ENCODE results near the gene TTC28.

Gene TTC28

GRCh38 chr22:28015676-28016601 lies 663.7 kb downstream of the TTC28 start:
- Histone ChIP-seq H3K27ac (ENCODE audit: insufficient read depth, low read length, poor library complexity, severe bottlenecking) (no peak overlapping the region), H3K36me3 (ENCODE audit: control insufficient read depth, insufficient read depth, low read length) (no peaks in the 10 kb centered on the region), H3K9me3 (ENCODE audit: control insufficient read depth, low read length) (no peaks in the 10 kb centered on the region), H3K4me1 (ENCODE audit: control insufficient read depth, insufficient read depth, low read length, poor library complexity, severe bottlenecking) (no peaks in the 10 kb centered on the region), H3K27me3 (replicated peaks; ENCODE audit: control insufficient read depth, insufficient read depth, low read length, poor library complexity, severe bottlenecking) (no peaks in the 10 kb centered on the region), H3K4me3 (ENCODE audit: insufficient read depth, low read depth, low read length, poor library complexity, severe bottlenecking) (no peak overlapping the region)
- no peak for DNase-seq

- Histone ChIP-seq H3K36me3 (ENCODE audit: control insufficient read depth, insufficient read depth, low read length) (no peaks in the 10 kb centered on the region), H3K27me3 (replicated peaks; ENCODE audit: control insufficient read depth, insufficient read depth, low read length, poor library complexity, severe bottlenecking) (no peaks in the 10 kb centered on the region), H3K4me3 (ENCODE audit: insufficient read depth, low read depth, low read length, poor library complexity, severe bottlenecking) (no peak overlapping the region), H3K27ac (ENCODE audit: insufficient read depth, low read length, poor library complexity, severe bottlenecking) (no peak overlapping the region), H3K9me3 (ENCODE audit: control insufficient read depth, low read length) (no peaks in the 10 kb centered on the region), H3K4me1 (ENCODE audit: control insufficient read depth, insufficient read depth, low read length, poor library complexity, severe bottlenecking) (no peaks in the 10 kb centered on the region)
- no peak for DNase-seq
Measured at GRCh38 chr22:28015046-28015425, 664.6 kb downstream of the TTC28 start.

GRCh38 chr22:28014211-28015045 lies 665.2 kb downstream of the TTC28 start:
- H3K36me3 ChIP-seq (ENCODE audit: control insufficient read depth, insufficient read depth, low read length): no peaks in the 10 kb centered on the region
- no peak overlapping the region for H3K4me3 ChIP-seq (ENCODE audit: insufficient read depth, low read depth, low read length, poor library complexity, severe bottlenecking)
- no peaks in the 10 kb centered on the region for H3K9me3 ChIP-seq (ENCODE audit: control insufficient read depth, low read length)
- H3K27me3 ChIP-seq (replicated peaks; ENCODE audit: control insufficient read depth, insufficient read depth, low read length, poor library complexity, severe bottlenecking): no peaks in the 10 kb centered on the region
- no peaks in the 10 kb centered on the region for H3K4me1 ChIP-seq (ENCODE audit: control insufficient read depth, insufficient read depth, low read length, poor library complexity, severe bottlenecking)
- no peak overlapping the region for H3K27ac ChIP-seq (ENCODE audit: insufficient read depth, low read length, poor library complexity, severe bottlenecking)
- no peak for DNase-seq

DNA sequence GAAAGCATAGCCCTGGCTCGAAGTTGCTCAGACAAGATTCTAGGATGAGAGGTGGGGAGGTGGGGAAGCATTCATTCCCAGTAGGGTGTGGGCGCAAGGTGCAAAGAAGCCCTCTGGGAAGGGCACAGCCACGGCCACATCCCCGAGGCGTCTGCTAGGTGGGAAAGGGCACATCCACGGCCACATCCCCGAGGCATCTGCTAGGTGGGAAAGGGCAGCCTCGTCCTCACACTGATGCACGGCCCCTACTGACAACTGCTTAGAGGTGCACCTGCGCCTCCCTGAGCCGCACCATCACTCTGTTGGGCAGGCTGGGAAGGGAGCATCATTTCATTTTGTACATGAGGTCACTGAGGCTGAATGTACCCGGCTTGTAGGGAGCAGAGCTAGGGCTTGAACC lies 666.0 kb downstream of the TTC28 start:
- DNase-seq: no peak
- Histone ChIP-seq H3K27ac (ENCODE audit: insufficient read depth, low read length, poor library complexity, severe bottlenecking) (no peak overlapping the region), H3K4me3 (ENCODE audit: insufficient read depth, low read depth, low read length, poor library complexity, severe bottlenecking) (no peak overlapping the region), H3K4me1 (ENCODE audit: control insufficient read depth, insufficient read depth, low read length, poor library complexity, severe bottlenecking) (no peaks in the 10 kb centered on the region), H3K9me3 (ENCODE audit: control insufficient read depth, low read length) (no peaks in the 10 kb centered on the region), H3K27me3 (replicated peaks; ENCODE audit: control insufficient read depth, insufficient read depth, low read length, poor library complexity, severe bottlenecking) (no peaks in the 10 kb centered on the region), H3K36me3 (ENCODE audit: control insufficient read depth, insufficient read depth, low read length) (no peaks in the 10 kb centered on the region)

DNA sequence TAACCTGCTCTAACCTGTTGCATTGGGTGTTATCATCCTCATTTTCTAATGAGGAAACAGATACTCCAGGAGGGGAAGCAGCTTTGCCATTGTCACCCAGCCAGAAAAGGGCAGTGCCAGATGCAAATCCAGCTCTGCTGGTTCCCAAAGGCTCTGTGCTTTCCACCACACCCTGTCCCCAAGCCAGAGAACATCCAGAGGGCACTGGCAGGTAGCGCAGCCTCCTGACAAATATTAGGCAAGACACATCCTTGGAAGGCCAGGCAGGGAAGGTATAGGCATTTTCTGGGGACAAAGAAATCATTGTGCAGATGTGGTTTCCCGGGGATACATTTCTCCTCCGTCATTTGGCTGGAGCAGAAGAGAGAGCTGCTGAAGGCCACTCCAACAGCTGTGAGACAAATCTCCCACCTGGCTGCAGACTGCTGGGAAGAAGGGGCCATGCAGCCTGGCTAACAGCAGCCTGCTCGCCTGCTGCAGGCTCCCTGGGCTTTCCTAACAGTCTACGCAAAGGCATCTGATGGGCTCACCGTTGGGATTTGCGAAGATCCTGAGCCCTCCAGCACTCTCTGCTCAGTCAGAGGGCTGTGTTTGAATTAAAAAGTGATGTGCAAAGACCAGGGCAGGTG lies 666.7 kb downstream of the TTC28 start:
- Histone ChIP-seq H3K4me1 (ENCODE audit: control insufficient read depth, insufficient read depth, low read length, poor library complexity, severe bottlenecking) (no peaks in the 10 kb centered on the region), H3K36me3 (ENCODE audit: control insufficient read depth, insufficient read depth, low read length) (no peaks in the 10 kb centered on the region), H3K27me3 (replicated peaks; ENCODE audit: control insufficient read depth, insufficient read depth, low read length, poor library complexity, severe bottlenecking) (no peaks in the 10 kb centered on the region), H3K27ac (ENCODE audit: insufficient read depth, low read length, poor library complexity, severe bottlenecking) (no peak overlapping the region), H3K4me3 (ENCODE audit: insufficient read depth, low read depth, low read length, poor library complexity, severe bottlenecking) (no peak overlapping the region), H3K9me3 (ENCODE audit: control insufficient read depth, low read length) (no peaks in the 10 kb centered on the region)
- no peak for DNase-seq

- no peaks in the 10 kb centered on the region for H3K27me3 ChIP-seq (replicated peaks; ENCODE audit: control insufficient read depth, insufficient read depth, low read length, poor library complexity, severe bottlenecking)
- no peak overlapping the region for H3K27ac ChIP-seq (ENCODE audit: insufficient read depth, low read length, poor library complexity, severe bottlenecking)
- peak; percentile 34 to 56 (median 40) for DNase-seq
- no peaks in the 10 kb centered on the region for H3K36me3 ChIP-seq (ENCODE audit: control insufficient read depth, insufficient read depth, low read length)
- H3K4me1 ChIP-seq (ENCODE audit: control insufficient read depth, insufficient read depth, low read length, poor library complexity, severe bottlenecking): no peaks in the 10 kb centered on the region
- H3K4me3 ChIP-seq (ENCODE audit: insufficient read depth, low read depth, low read length, poor library complexity, severe bottlenecking): no peak overlapping the region
- H3K9me3 ChIP-seq (ENCODE audit: control insufficient read depth, low read length): no peaks in the 10 kb centered on the region
Measured at GRCh38 chr22:28009272-28009827, 670.3 kb downstream of the TTC28 start.

DNA sequence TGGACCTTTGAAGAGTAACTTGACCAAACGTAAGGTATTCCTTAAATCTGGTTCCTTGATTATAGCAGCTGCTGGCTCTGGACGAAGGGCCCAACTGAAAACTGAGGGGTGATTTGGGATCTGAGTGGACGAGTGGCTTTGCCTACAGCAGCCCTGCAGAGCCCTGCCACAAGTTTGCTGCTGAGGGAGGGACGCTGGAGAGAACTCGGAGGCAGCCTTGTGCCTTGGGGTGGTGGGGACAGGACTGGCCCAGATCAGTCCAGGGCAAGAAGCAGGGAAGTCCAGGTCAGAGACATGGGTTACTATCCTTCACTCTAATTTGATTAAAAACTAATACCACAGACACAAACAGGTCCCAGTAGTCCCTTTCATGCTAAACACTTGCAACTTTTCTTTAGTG lies 671.0 kb downstream of the TTC28 start:
- Histone ChIP-seq H3K36me3 (ENCODE audit: control insufficient read depth, insufficient read depth, low read length) (no peaks in the 10 kb centered on the region), H3K4me3 (ENCODE audit: insufficient read depth, low read depth, low read length, poor library complexity, severe bottlenecking) (no peak overlapping the region), H3K27ac (ENCODE audit: insufficient read depth, low read length, poor library complexity, severe bottlenecking) (no peak overlapping the region), H3K4me1 (ENCODE audit: control insufficient read depth, insufficient read depth, low read length, poor library complexity, severe bottlenecking) (no peaks in the 10 kb centered on the region), H3K27me3 (replicated peaks; ENCODE audit: control insufficient read depth, insufficient read depth, low read length, poor library complexity, severe bottlenecking) (no peaks in the 10 kb centered on the region), H3K9me3 (ENCODE audit: control insufficient read depth, low read length) (no peaks in the 10 kb centered on the region)
- DNase-seq: no peak

DNA sequence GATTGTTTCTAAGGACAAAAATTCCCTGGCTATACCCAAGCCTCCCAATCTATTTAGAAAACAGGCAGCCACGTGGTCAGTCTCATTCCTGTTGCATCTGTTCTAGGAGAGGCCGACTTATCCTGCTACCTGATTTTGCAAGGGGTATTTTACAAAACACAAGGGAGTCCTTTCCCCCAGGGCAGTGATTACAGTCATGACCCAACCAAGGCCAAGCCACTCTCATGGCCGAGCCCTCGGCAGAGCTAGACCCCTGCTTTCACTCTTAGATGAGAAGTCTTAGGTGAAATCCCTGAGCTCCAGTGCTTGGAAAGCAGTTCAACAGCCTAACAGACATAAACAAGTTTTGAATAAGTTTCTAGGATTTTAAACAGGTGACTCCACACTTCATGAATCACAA lies 671.6 kb downstream of the TTC28 start:
- H3K27me3 ChIP-seq (replicated peaks; ENCODE audit: control insufficient read depth, insufficient read depth, low read length, poor library complexity, severe bottlenecking): no peaks in the 10 kb centered on the region
- no peak overlapping the region for H3K4me3 ChIP-seq (ENCODE audit: insufficient read depth, low read depth, low read length, poor library complexity, severe bottlenecking)
- H3K36me3 ChIP-seq (ENCODE audit: control insufficient read depth, insufficient read depth, low read length): no peaks in the 10 kb centered on the region
- H3K27ac ChIP-seq (ENCODE audit: insufficient read depth, low read length, poor library complexity, severe bottlenecking): no peak overlapping the region
- no peak for DNase-seq
- no peaks in the 10 kb centered on the region for H3K4me1 ChIP-seq (ENCODE audit: control insufficient read depth, insufficient read depth, low read length, poor library complexity, severe bottlenecking)
- no peaks in the 10 kb centered on the region for H3K9me3 ChIP-seq (ENCODE audit: control insufficient read depth, low read length)

GRCh38 chr22:28006271-28006670 lies 673.4 kb downstream of the TTC28 start:
- Histone ChIP-seq H3K9me3 (ENCODE audit: control insufficient read depth, low read length) (no peaks in the 10 kb centered on the region), H3K4me3 (ENCODE audit: insufficient read depth, low read depth, low read length, poor library complexity, severe bottlenecking) (no peak overlapping the region), H3K4me1 (ENCODE audit: control insufficient read depth, insufficient read depth, low read length, poor library complexity, severe bottlenecking) (no peaks in the 10 kb centered on the region), H3K27ac (ENCODE audit: insufficient read depth, low read length, poor library complexity, severe bottlenecking) (no peak overlapping the region), H3K27me3 (replicated peaks; ENCODE audit: control insufficient read depth, insufficient read depth, low read length, poor library complexity, severe bottlenecking) (no peaks in the 10 kb centered on the region), H3K36me3 (ENCODE audit: control insufficient read depth, insufficient read depth, low read length) (no peaks in the 10 kb centered on the region)
- no peak for DNase-seq
